Measurements from ENCODE around the gene AUTS2.

DNA sequence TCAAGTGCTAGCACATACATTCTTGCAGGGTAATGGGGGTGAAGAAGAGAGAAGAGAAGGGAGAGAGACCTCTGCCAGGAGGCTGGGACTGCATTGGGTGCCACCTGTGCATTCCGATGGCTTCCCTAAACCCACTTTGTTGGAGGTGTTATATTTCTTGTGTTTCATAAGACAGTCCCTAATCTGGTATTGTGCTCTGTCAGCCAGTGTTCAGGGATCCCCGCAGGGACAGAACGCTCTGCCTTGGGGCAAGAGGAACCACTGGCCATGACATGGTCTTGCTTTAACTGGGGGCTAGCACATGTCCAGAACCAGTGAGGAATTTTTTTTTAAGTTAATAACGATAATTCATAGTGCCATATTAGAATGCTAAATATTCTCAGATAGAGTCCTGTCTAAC lies 1168.4 kb downstream of the AUTS2 start:
- TF ChIP-seq FOXM1 (IDR thresholded peaks at IDR 0.05; ENCODE audit: borderline replicate concordance) (no peak), ELF4 (IDR thresholded peaks at IDR 0.05) (no peak), SP1 (IDR thresholded peaks at IDR 0.05) (no peak), PKNOX1 (IDR thresholded peaks at IDR 0.05) (no peak), FOXA1 (IDR thresholded peaks at IDR 0.05) (no peak), ARNT (IDR thresholded peaks at IDR 0.05) (no peak), NFRKB (IDR thresholded peaks at IDR 0.05) (no peak), HDGF (IDR thresholded peaks at IDR 0.05; ENCODE audit: borderline replicate concordance) (no peak), TARDBP (IDR thresholded peaks at IDR 0.05) (no peak), BHLHE40 (IDR thresholded peaks at IDR 0.05; ENCODE audit: borderline replicate concordance) (no peak), SUZ12 (IDR thresholded peaks at IDR 0.05) (no peak), FOXK2 (IDR thresholded peaks at IDR 0.05) (no peak)
